ENCODE measurements around the gene GPR17.

DNA sequence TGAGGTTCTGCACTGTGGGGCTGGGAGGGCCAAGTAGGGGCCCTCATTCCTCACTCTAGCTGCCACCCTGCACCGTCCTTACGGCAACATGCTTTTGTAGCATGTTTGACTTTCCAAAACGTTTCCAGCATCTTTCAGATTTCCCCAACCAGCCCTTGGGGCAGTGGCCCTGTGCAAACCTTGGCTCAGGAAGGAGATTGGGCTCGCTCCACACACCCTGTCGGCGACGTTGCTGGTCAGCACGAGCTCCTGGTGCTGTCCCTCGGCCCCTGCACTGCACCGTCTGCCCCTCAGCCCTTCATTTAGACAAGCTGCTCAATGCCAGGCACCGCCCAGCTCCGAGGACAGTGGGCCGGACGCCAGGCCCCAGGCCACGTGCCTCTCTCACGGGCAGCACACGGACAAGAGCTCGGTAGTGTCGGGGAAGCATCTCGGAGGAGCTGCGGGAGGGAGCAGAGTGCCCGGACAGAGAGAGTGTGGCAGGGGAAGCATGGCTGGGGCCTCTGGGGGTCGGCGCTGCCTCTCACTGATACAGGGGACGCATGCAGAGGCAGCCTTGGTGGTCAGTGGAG, 6.9 kb downstream of the GPR17 start:
- TF ChIP-seq, protein P1, sequence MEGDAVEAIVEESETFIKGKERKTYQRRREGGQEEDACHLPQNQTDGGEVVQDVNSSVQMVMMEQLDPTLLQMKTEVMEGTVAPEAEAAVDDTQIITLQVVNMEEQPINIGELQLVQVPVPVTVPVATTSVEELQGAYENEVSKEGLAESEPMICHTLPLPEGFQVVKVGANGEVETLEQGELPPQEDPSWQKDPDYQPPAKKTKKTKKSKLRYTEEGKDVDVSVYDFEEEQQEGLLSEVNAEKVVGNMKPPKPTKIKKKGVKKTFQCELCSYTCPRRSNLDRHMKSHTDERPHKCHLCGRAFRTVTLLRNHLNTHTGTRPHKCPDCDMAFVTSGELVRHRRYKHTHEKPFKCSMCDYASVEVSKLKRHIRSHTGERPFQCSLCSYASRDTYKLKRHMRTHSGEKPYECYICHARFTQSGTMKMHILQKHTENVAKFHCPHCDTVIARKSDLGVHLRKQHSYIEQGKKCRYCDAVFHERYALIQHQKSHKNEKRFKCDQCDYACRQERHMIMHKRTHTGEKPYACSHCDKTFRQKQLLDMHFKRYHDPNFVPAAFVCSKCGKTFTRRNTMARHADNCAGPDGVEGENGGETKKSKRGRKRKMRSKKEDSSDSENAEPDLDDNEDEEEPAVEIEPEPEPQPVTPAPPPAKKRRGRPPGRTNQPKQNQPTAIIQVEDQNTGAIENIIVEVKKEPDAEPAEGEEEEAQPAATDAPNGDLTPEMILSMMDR (IDR thresholded peaks at IDR 0.05), result no peak
- no peak for TF ChIP-seq POLR2A (IDR thresholded peaks at IDR 0.05)
